T-helper 17 cell (primary cell): ENCODE measurements around the gene HMGB3. TPM values are rescaled to one million over a fixed set of nuclear protein-coding genes. Genes with fewer than 3 reads are reported as not detected.

Experiments used
- ATAC-seq: fragments of 150-1000 bp; cut with Tn5 transposase; 2 replicates; pipeline ENCODE4 v1.10.0; 2021; ENCODE audit warnings: mild to moderate bottlenecking, moderate library complexity
- DNase-seq, 3 donors: peaks; one replicate each; pipeline versions ENCODE4 v3.0.0 to v3.0.0-alpha.2; 2020 to 2021
- H3K9me3 ChIP-seq: one replicate; pipeline ENCODE4 v1.7.0; 2013; ENCODE audit warnings: low read length, mild to moderate bottlenecking; ENCODE audit not compliant: control insufficient read depth, poor library complexity, severe bottlenecking
- H3K27ac Mint-ChIP-seq: one replicate; pipeline ENCODE4 v1.8.0; 2022; ENCODE audit warnings: mild to moderate bottlenecking, moderate library complexity, mixed read lengths
- H3K27me3 Mint-ChIP-seq: one replicate; pipeline ENCODE4 v1.8.0; 2022; ENCODE audit warnings: mixed read lengths
- H3K36me3 Mint-ChIP-seq: one replicate; pipeline ENCODE4 v1.8.0; 2022; ENCODE audit warnings: low read depth, mixed read lengths
- H3K4me1 Mint-ChIP-seq: one replicate; pipeline ENCODE4 v1.8.0; 2022; ENCODE audit warnings: mild to moderate bottlenecking, mixed read lengths
- H3K4me3 Mint-ChIP-seq: one replicate; pipeline ENCODE4 v1.8.0; 2022; ENCODE audit warnings: mild to moderate bottlenecking, moderate library complexity, mixed read lengths
- total RNA-seq, 4 donors: library from RNA in 2 of 4; stranded (reverse) in 2 of 4; gene quantifications; one replicate each; pipeline ENCODE4 v1.2.3 and lab custom pipeline; 2022 to 2026

HMGB3 gene
- total RNA-seq, 2 donors from 2014 or later, result 4.6 to 5.4 TPM

GRCh38 chrX:151031391-151031975 lies 48.3 kb downstream of the HMGB3 start:
- H3K36me3 Mint-ChIP-seq, result no peaks in the 10 kb centered on the region
- no peak overlapping the region for H3K27ac Mint-ChIP-seq
- H3K9me3 ChIP-seq, result no peaks in the 10 kb centered on the region
- DNase-seq (no peak), ATAC-seq (no peak)
- no peak overlapping the region for H3K4me3 Mint-ChIP-seq
- H3K4me1 Mint-ChIP-seq, result no peaks in the 10 kb centered on the region
- H3K27me3 Mint-ChIP-seq, result peaks cover 6% of the 10 kb centered on the region

GRCh38 chrX:151039351-151039750 lies 56.2 kb downstream of the HMGB3 start:
- no peak overlapping the region for H3K4me3 Mint-ChIP-seq
- H3K4me1 Mint-ChIP-seq, result no peaks in the 10 kb centered on the region
- no peaks in the 10 kb centered on the region for H3K9me3 ChIP-seq
- peaks cover 10% of the 10 kb centered on the region for H3K27me3 Mint-ChIP-seq
- H3K36me3 Mint-ChIP-seq, result no peaks in the 10 kb centered on the region
- ATAC-seq (no peak), DNase-seq (no peak)
- H3K27ac Mint-ChIP-seq, result no peak overlapping the region

Other genes starting within 250 kb of the HMGB3 start
- gene CD99L2, start 84.7 kb upstream of the HMGB3 start, total RNA-seq, result 10 to 100 TPM in 1 of 2 donors, 1 to 10 TPM in 1; 9.4 to 10.4 TPM
- not detected for gene GPR50, start 193.2 kb downstream of the HMGB3 start, total RNA-seq